NCI-H2029 treated with DMSO at 0.1 percent for 48 hours (cell line): ENCODE data around the gene PDE6B.
"Not testable (repeated sequence)": the region's sequence is repeated elsewhere in the genome, so short reads cannot be mapped to it uniquely, and the experiment has no call there.

Source experiments
- DNase-seq: peaks from one replicate; lab custom pipeline; 2025; lab: John Stamatoyannopoulos, UW

The PDE6B gene

DNA sequence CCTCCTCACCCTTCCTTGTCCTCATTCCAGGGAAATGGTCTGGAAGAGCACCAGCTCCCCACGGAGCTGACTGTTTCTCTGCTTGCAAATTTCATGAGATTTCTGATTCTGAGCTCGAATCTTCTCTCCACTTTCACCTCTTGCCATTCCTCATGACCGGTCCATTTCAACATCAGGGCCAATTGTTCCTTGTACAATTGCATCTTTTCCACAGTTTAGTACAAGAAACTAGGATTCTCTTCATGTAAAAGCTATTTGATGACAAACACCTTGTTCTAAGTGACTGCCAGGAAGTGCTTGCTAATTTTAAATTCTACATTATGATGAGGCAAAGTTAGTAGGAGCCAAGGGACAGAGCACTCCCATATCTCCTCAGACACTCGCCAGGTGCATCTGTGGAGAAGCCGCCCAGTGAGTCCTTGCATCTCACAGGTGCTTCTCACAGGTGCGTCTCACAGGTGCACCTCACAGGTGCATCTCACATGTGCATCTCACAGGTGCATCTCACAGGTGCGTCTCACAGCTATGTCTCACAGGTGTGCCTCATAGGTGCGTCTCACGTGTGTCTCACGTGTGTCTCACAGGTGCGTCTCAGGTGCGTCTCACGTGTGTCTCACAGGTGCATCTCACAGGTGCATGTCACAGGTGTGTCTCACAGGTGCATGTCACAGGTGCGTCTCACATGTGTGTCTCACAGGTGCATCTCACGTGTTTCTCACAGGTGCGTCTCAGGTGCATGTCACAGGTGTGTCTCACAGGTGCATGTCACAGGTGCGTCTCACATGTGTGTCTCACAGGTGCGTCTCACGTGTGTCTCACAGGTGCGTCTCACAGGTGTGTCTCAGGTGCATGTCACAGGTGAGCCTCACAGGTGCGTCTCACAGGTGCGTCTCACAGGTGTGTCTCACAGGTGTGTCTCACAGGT, 3.0 kb upstream of the PDE6B start:
- no peak for DNase-seq

DNA sequence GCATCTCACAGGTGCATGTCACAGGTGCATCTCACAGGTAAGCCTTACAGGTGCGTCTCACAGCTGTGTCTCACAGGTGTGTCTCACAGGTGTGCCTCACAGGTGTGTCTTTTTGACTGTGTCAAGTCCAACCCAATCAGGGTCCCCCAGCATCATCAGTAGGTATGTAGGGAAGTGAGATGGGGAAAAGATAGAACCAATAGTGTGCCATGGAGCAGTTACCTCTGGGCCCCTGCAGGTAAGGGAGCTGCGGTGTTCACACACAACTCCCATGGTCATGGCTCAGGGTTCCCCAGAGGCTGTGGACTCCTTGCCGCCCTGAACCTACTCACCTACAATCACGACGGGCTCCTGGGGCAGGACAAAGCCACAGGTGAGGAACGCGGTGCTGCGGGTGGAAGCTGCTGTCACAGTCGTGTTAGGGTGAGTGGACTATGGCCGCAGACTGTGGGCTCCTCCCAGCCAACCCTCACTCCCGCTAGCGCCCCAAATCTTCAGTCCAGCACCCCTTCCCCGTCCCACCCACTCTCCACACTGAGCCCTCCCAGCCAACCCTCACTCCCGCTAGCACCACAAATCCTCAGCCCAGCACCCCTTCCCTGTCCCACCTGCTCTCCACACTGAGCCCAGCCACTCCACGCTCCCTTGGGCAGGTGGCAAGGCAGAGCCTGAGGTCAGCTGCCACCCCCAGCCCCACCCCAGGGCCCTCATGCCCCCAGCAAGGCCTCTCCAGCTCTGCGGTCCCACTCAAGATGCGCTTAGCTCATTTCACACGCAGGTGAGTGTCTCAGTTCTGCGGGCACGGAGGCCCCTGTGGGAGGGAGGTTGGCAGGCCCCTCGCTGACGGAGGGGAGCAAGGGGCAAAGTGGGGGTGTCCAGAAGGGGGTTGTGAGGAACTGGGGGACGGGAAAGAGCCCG, 2.1 kb upstream of the PDE6B start:
- DNase-seq, result no peak

DNA sequence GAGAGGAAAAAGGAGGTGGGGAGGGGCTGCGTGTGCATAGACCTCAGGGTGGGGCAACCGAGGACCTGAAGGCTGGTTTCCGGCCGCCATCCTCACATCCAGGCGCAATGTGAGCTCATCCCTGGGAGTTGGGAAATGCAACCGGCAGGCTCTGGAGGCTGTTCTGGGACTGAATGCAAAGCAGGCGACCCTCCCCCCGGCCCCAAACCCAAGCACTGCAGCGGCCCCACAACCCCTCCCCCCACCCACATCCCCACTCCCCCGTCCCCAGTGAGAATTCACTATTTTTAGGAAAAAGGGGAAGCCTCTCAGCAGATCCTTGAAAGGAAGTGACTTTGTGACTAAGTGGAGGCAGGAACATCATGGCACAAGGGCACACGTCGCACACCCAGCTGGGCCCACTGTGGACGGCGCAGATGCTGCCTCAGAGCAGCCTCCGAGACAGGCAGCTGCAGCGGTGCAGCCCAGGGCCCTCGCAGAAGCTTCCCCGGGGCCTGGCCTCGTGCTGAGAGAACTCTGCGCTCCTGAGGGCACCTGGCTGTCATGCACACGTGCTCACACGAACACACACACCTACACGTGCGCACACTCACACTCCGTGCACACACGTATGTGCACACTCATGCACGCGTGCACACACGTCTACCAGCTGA, 1.3 kb upstream of the PDE6B start:
- DNase-seq, result no peak

DNA sequence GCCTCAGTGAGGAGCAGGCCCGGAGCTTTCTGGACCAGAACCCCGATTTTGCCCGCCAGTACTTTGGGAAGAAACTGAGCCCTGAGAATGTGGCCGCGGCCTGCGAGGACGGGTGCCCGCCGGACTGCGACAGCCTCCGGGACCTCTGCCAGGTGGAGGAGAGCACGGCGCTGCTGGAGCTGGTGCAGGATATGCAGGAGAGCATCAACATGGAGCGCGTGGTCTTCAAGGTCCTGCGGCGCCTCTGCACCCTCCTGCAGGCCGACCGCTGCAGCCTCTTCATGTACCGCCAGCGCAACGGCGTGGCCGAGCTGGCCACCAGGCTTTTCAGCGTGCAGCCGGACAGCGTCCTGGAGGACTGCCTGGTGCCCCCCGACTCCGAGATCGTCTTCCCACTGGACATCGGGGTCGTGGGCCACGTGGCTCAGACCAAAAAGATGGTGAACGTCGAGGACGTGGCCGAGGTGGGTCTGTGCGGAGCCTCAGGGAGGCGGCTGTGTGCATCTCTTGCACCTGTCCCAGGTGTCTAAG, 323 bp downstream of the PDE6B start:
- no peak for DNase-seq

DNA sequence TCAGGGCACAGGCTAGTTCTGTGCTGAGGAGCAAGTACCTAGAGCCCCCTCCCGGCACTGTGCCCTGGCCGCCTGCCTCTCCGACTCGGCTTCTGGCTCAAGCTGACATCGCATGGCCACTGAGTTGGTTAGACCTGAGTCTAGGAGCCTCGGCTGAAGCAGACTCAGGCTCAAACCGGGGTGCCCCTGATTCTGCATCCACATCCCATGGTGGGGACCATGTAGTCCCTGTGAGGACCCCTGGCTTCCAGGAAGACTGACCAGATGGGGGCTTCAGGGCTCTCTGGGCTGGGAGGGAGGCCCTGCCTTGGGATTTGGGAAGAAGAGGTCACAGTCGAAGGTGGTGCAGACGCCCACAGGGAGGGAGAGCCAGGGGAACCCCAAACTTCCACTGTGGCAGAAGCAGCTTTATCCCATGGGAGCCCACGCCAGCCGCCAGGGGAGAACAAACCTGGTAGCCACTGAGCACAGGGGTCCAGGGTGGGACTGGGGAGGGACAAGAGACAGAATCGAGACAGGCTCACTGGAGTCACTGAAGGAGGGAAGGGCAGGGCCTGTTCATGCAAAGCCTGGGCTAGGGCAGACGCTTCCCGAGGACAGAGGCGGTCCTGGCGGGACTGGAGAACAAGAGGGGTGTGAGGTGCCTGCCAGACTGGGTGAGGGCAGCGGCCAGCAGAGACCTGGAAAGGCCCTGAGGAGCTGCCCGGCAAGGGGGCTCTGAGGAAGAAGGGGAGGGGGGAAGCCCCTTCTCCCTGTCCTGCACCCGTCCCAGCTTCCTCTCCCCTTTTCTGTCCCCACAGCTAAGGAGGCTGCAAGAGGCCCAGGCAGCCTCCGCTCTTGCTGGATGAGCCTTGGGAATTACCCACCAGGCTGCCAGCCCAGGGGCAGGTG, 1.1 kb downstream of the PDE6B start:
- DNase-seq, result no peak

DNA sequence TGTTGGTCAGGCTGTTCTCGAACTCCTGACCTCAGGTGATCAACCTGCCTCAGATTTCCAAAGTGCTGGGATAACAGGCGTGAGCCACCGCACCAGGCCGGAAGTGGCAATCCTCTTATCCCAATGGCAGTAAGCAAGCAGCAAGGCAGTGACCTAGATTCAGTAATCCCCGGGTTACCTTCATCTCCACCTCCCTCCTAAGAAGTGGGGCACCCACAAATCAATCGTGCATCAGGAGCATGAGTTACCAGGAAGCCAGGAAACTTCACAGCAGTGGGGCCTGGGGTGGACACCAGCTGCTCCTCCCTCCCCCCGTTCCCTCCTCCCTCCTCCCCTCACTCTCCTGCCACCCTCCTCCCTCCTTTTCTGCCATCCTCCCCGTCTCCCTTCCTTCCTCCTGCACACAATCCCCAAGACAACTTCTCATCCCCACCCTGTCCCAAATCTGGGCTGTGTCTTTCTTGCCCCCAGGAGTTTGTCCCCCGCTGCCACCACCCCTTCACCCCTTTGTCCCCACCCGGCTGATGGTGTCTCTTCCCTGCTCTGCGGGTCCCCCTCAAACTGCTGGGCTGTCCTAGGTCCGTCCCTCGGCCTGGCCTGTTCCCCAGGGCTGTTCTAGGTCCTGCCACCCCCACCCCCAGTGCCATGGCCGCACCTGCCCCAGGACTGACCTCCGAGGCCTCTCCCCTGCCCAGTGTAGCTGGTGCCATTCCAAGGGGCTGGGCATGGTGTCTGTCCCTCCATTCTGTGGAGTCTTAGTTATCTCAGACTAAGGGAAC, 2.2 kb downstream of the PDE6B start:
- no peak for DNase-seq

DNA sequence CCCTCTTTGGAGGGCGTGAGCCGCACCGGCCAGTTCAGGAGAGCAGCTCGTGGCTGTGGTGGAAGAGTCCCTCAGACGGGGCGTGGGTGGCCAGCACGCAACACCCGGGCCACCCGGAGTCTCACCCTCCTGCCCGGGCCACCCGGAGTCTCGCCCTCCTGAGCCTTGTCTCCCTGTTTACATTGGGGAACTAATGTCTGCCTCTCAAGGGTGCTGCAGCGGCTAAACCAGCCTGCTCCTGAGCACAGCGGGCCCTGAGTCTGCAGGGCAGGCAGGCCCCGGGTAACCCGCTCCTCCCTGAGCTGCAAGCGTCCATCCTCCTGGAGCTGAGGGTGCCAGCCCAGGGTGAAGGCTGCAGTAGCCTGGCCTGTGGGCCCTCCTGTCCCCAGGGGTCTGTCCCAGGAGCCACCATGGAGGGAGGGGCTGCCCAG, 3.0 kb downstream of the PDE6B start:
- DNase-seq, result no peak

DNA sequence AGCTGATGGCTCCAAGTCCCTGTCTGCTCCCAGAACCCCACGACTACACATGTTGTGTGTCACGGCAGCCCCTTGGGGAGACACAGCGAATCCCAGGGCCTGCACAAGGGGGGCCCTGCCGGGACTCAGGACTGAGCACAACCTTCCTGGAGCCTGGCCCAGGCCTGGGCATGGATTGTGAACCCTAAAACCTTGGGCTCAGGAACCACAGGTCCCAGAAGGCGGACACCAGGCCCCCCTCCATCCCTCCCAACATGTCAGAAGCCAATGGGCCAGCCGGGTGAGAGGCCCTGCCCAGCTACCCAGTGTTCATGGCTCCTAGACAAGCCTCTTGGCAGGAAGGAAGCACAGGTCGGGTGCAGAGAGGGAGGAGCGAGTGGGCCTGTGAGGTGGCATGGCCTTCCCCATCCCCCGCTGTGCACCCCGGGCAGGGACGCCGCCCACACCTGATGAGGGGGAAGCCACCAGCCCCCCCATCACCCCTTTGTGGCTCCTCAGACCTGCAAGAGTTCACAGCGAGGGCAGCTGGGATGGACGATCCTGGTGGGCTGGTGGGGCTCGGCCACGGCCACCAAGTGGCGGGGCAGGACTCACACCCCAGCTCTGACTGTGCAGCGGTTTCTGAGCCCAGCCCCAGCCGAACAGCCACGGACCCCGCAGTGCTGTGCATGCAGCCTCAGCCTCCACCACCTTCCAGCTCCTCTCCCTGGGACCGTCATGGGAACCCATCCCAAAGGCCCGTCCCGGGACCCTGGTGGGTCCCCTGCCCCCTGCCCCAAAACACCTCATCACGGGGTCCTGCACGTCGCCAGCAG, 3.7 kb downstream of the PDE6B start:
- DNase-seq, result no peak

DNA sequence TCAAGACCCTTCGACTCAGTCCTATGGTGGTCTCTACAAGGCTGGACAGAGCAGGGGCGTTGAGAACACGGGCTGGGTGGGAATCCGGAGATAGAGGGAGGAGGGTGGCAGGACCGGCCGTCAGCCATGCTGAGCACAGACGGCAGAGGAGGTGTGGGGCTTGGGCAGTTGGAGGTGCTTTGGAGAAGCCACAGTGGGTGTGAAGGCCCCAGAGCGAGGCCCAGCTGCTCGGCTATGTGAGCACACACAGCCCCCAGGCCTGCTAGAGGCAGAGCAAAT, 4.2 kb downstream of the PDE6B start:
- DNase-seq, result no peak

DNA sequence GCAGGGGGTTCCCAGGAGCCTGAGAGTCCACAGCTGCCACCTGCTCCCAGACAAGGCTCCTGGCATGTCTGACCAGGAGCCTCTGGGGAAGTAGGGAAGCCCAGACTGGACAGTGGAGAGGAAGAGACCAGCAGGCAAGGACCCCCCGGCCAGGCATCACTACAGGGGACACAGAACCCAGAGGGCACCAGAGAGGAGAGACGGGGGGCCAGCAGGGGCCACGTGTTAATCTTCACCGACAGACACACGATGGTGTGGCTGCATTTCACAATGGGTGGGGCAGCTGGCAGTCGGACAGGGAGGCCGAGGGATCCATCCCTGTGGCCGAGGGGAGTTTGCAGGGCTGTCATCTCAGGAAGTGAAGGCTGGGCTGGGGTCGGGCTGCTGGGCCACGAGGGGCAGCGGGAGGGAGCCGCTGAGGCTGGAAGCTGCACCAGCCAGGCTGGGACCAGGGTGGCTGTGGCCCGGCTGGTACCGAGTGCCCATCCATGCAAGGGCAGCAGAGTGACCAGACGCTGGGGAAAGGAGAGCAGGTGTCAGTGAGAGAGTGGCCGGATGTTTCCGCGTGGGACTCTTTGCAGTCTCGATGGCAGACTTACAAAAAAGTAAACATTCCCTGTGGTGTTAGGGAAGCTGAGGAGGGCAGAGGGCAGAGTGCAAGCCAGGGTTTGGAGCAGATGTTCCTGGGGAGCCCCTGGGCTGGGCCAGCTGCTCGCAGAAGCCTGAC, 4.7 kb downstream of the PDE6B start:
- no peak for DNase-seq

DNA sequence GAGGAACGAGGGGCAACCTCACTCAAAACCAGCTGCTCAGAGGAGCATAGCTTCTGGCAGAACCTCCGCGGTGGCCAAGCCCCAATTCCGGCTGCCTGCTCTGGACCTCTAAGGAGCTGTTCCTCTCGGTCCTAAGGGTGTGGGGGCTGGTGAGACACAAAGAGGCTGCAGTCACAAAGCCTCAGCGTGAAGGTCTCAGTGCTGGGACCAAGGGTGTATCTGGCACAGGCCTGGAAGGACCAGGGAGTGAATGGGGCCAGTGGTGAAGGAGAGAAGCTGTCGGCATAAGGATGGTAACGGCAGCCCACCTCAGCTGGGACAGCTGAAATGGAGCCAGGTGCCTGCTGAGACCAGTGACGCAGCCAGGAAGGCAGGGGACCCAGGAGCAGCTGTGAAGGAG, 5.3 kb downstream of the PDE6B start:
- DNase-seq, result no peak

DNA sequence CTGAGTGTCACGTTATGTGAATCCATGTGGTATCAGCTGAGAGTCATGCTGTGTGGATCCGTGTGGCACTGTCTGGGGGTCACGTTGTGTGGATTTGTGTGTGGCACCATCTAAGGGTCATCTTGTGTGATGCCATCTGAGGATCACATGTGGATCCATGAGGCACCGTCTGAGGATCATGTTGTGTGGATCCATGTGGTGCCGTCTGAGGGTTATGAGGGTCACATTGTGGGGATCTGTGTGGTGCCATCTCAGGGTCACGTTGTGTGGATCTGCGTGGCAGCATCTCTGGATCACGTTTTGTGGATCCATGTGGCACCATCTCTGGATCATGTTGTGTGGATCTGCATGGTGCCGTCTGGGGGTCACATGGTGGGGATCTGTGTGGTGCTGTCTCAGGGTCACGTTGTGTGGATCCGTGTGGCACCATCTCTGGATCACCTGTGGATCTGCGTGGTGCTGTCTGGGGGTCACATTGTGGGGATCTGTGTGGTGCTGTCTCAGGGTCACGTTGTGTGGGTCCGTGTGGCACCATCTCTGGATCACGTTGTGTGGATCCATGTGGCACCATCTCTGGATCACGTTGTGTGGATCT, 6.9 kb downstream of the PDE6B start:
- no peak for DNase-seq

DNA sequence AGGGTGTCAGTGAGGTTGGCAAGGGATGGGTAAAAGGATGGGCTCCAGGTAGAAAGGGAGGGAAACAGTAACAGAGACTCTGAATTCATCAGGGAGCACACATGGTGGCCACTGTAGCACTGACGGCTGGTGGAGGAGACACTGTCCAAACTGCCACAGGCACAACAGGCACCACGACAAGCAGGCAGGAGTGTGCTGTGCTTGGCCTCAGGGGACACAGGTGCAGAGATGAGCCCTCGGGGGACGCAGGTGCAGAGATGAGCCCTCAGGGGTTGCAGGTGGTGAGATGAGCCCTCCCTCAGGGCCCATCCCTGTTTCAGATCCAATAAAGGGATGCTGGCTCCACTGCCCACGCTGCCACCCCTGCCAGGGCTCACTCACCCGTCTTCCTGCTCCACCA, 7.6 kb downstream of the PDE6B start:
- no peak for DNase-seq

DNA sequence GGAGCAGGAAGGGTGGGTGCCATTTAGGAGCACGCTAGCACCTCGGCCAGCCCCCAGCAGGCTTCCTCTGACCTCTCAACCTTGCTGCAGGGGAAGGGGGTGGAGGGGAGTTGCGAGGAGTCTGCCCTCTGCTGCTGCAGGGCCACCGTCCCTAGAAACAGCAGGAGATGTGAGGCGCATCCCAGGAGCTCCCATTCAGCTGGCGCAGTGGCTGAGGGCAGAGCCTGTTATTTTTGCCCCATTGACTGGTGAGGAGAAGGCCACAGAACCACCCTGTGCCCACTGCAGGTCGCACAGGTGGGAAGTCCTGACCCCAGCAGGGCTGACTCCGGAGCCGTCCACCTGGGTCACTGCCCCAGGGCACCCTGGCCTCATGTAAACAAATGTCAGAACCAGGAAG, 8.0 kb downstream of the PDE6B start:
- no peak for DNase-seq

DNA sequence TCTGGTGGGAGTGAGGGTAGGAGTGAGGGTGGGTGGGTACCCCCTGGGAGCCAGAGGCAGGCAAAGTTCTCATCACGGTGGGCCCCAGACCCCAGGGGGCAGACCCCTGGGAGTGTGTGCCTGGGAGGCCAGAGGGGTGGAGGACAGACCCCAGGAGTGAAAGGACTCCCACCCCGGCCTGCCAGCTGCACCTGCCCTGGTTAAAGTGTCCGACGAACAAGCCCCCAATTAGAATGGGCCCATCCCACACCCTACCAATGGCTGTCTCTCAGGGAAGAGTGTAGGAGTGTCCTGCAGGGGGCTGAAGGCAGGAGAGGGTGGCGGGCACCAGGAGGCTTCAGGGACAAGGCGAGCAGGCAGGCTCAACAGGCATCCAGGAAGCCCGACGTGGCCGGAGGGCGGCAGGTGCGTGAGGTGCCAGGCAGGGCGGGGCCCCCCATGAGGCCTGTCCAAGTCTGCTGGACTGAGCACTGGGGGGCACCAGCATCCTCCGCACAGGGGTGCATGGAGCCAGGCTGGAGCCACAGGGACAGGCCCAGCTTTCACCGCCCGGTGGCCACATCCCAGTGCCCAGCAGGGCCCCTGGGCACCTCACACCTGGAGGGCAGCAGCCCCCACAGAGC, 8.7 kb downstream of the PDE6B start:
- DNase-seq, result no peak

DNA sequence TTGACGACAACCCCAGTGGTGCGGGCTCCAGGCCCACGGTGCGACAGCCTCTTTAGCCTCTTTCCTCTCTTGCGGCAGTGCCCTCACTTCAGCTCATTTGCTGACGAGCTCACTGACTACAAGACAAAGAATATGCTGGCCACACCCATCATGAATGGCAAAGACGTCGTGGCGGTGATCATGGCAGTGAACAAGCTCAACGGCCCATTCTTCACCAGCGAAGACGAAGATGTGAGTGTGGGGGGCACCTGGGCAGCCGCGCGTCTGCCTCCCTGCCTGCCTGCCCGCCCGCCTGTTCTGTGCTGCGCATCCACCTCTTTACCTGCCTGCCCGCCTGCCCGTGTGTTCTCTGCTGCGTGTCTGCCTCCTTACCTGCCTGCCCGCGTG, 9.2 kb downstream of the PDE6B start:
- DNase-seq, result no peak

DNA sequence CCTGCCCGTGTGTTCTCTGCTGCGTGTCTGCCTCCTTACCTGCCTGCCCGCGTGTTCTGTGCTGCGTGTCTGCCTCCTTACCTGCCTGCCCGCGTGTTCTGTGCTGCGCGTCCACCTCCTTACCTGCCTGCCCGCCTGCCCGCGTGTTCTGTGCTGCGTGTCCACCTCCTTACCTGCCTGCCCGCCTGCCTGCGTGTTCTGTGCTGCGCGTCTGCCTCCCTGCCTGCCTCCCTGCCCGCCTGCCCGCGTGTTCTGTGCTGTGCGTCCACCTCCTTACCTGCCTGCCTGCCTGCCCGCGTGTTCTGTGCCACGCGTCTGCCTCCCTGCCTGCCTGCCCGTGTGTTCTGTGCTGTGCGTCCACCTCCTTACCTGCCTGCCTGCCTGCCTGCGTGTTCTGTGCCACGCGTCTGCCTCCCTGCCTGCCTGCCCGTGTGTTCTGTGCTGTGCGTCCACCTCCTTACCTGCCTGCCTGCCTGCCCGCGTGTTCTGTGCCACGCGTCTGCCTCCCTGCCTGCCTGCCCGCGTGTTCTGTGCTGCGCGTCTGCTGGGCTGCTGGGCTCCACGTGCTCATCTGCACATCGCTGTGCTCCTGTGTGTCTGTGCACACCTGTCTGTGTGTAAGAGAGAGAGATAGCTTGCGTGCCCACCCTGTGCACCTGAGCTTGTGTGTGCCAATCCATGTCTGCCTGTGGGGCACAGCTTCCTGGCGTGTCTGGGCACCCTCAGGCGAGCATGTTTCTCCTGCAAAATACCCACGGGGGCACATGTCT, 9.9 kb downstream of the PDE6B start:
- not testable (repeated sequence) for DNase-seq
